Common myeloid progenitor, CD34-positive (primary cell): Measurements from ENCODE around the gene TXNL4A.

Source experiments
- CTCF ChIA-PET: fragments of 350-600 bp; sonication (Branson Sonifier 250); formaldehyde crosslinking; loops from one replicate; lab custom pipeline; 2021; ENCODE audit warnings: antibody characterized with exemption; lab: Charles Lee
- POLR2A ChIA-PET: fragments of 350-600 bp; sonication (Branson Sonifier 250); formaldehyde crosslinking; loops from one replicate; lab custom pipeline; 2021; ENCODE audit warnings: antibody characterized with exemption; lab: Charles Lee
- DNase-seq, 3 donors: peaks; one replicate each; pipeline versions ENCODE4 v3.0.0 to v3.0.0-alpha.2; 2013
- H3K27ac ChIP-seq, 2 experiments: 1 replicate in 1 of 2; 2 replicates in 1 of 2; pipeline ENCODE4 v1.7.0; 2013; ENCODE audit warnings: inconsistent platforms in 2 of 2, low read length in 2 of 2, mild to moderate bottlenecking in 2 of 2, low read depth in 1 of 2, moderate library complexity in 1 of 2; ENCODE audit not compliant: severe bottlenecking in 2 of 2, insufficient read depth in 1 of 2, poor library complexity in 1 of 2
- H3K27me3 ChIP-seq, 5 experiments: replicated peaks in 2 of 5; 1 replicate in 3 of 5; 2 replicates in 2 of 5; pipeline versions ENCODE4 v1.6.1 to v1.7.0; 2013; ENCODE audit warnings: low read length in 4 of 5, mild to moderate bottlenecking in 2 of 5, moderate library complexity in 2 of 5, inconsistent platforms in 1 of 5; ENCODE audit not compliant: insufficient read depth in 5 of 5, control insufficient read depth in 4 of 5
- H3K36me3 ChIP-seq, 4 experiments: 1 replicate in 2 of 4; 2 replicates in 2 of 4; pipeline versions ENCODE4 v1.6.1 to v1.7.0; 2013; ENCODE audit warnings: low read length in 3 of 4, control low read depth in 1 of 4, mild to moderate bottlenecking in 1 of 4; ENCODE audit not compliant: control insufficient read depth in 4 of 4, insufficient read depth in 4 of 4
- H3K4me1 ChIP-seq, 4 experiments: 1 replicate in 3 of 4; 2 replicates in 1 of 4; pipeline versions ENCODE4 v1.6.1 to v1.7.1; 2013; ENCODE audit warnings: low read length in 3 of 4, mild to moderate bottlenecking in 3 of 4, control low read depth in 1 of 4, inconsistent platforms in 1 of 4, moderate library complexity in 1 of 4; ENCODE audit not compliant: control insufficient read depth in 4 of 4, insufficient read depth in 4 of 4; ENCODE audit errors: control extremely low read depth in 1 of 4
- H3K4me3 ChIP-seq, 7 experiments: 1 replicate in 4 of 7; 2 replicates in 3 of 7; pipeline versions ENCODE4 v1.5.1 to v1.7.0; 2013; ENCODE audit warnings: mild to moderate bottlenecking in 7 of 7, low read length in 6 of 7, moderate library complexity in 6 of 7, inconsistent platforms in 2 of 7, low read depth in 2 of 7, control low read depth in 1 of 7; ENCODE audit not compliant: insufficient read depth in 4 of 7, control insufficient read depth in 1 of 7; ENCODE audit errors: extremely low read depth in 1 of 7
- H3K9me3 ChIP-seq, 5 experiments: 1 replicate in 4 of 5; 2 replicates in 1 of 5; pipeline versions ENCODE4 v1.6.1 to v1.7.1; 2013; ENCODE audit warnings: low read length in 4 of 5, mild to moderate bottlenecking in 2 of 5, inconsistent platforms in 1 of 5, low read depth in 1 of 5, moderate library complexity in 1 of 5; ENCODE audit not compliant: control insufficient read depth in 4 of 5, insufficient read depth in 2 of 5; ENCODE audit errors: control extremely low read depth in 1 of 5
- WGBS: methylation state at CpG from one replicate; pipeline ENCODE4 v1.1.5; 2013; ENCODE audit not compliant: insufficient coverage; 5-methylcytosine and 5-hydroxymethylcytosine counted together

TXNL4A gene

GRCh38 chr18:79927607-79928562, 60.5 kb downstream of the TXNL4A start:
- H3K4me1 ChIP-seq, result no peaks in the 10 kb centered on the region
- ChIA-PET CTCF (interaction anchor here (1.4 kb wide), 1 partner anchor 11 kb away, joined by 3 read pairs; no protein-coding TSS in a partner anchor), POLR2A (no interaction called here)
- H3K27ac ChIP-seq, result no peak overlapping the region
- peaks cover 3 to 58% (median 37%) of the 10 kb centered on the region in 5 experiments for H3K9me3 ChIP-seq
- WGBS, result 97% methylated on average over 20 of the region's 25 CpGs
- H3K4me3 ChIP-seq, result no peak overlapping the region
- no peaks in the 10 kb centered on the region for H3K27me3 ChIP-seq
- H3K36me3 ChIP-seq, result peaks cover 21 to 75% (median 58%) of the 10 kb centered on the region in 4 experiments
- no peak for DNase-seq

DNA sequence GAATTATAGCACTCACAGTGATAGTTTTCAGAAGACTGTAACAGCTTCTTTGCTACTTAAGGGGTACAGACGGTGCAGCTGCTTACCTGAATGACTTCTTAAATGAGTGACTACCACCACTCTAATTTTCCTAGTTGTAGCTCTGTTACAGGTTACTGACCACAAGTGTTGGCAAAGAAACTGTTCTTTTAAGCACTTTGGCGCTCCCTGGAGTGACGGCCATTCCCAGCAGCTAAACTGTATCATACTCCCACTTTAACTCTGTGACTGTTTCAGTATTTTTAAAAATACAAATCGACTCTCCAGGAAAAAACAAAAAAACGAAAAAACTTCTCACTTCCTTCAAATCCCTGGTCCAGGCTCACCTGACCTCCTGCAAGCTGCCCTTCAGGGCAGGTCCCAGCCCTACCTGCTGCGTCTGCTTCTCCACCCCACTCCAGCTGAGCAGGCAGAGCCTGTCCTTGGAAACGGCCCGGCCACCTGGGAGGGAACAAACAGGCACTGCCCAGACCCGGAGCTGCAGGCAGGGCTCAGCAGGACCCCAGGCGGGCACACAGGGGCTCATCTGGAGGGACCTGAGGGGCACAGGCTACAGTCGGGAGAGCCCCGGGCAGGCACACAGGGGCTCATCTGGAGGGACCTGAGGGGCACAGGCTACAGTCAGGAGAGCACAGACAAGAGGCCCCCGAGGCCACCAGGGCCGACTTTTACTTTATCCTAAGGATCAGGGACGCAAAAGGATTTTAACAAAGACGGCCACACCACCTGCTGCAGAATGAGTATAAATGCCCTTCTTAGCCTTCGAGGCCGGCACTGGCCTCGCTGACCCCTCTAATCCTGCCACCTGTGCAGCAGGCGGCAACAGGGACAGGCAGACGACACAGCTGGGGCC, 61.4 kb downstream of the TXNL4A start:
- WGBS, result 98% methylated on average over 19 of the region's 21 CpGs
- DNase-seq, result no peak
- Histone ChIP-seq H3K4me3 (no peak overlapping the region), H3K27ac (no peak overlapping the region), H3K4me1 (no peaks in the 10 kb centered on the region), H3K36me3 (peaks cover 18 to 79% (median 62%) of the 10 kb centered on the region in 4 experiments), H3K27me3 (no peaks in the 10 kb centered on the region), H3K9me3 (peaks cover 2 to 53% (median 37%) of the 10 kb centered on the region in 5 experiments)
- POLR2A ChIA-PET, result interaction anchor here (1.0 kb wide), 1 partner anchor 10 kb away, joined by 3 read pairs; no protein-coding TSS in a partner anchor
- CTCF ChIA-PET, result interaction anchor here (0.6 to 1.4 kb wide), 2 partner anchors 10 to 12 kb away, joined by 3 read pairs; no protein-coding TSS in a partner anchor

DNA sequence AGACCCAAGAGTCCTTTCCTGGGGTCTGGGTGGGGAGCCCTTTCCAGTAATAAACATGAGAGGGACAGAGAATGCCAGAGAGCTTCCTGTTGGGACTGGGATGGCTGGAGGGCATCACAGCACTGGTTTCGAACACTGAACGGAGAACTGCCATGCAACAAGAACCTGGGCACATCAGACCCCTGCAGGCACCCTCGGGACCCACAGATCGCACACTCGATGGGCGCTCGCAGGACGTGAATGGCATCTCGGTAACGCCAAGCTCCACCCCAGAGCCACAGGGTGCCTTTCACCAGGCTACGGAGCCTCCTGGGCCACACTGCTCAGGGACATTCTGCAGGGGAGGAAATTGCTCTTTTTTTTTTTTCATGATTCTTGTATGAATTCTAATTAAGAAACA, 62.1 kb downstream of the TXNL4A start:
- no peak overlapping the region for H3K4me3 ChIP-seq
- DNase-seq, result no peak
- H3K4me1 ChIP-seq, result no peaks in the 10 kb centered on the region
- over 99% methylated on average over 11 of the region's 11 CpGs for whole genome bisulfite sequencing
- ChIA-PET CTCF (interaction anchor here (0.6 to 1.4 kb wide), 2 partner anchors 9 to 13 kb away, joined by 3 read pairs; no protein-coding TSS in a partner anchor), POLR2A (interaction anchor here (1.0 kb wide), 1 partner anchor 10 kb away, joined by 3 read pairs; no protein-coding TSS in a partner anchor)
- H3K27me3 ChIP-seq, result no peaks in the 10 kb centered on the region
- H3K27ac ChIP-seq, result no peak overlapping the region
- H3K9me3 ChIP-seq, result peaks cover under 1 to 49% (median 32%) of the 10 kb centered on the region in 5 experiments
- H3K36me3 ChIP-seq, result peaks cover 18 to 78% (median 60%) of the 10 kb centered on the region in 4 experiments

- ChIA-PET CTCF (interaction anchor here (0.7 kb wide), 2 partner anchors 8 to 12 kb away, joined by 3 read pairs; no protein-coding TSS in a partner anchor), POLR2A (no interaction called here)
- H3K27ac ChIP-seq, result no peak overlapping the region
- peaks cover 18 to 70% (median 56%) of the 10 kb centered on the region in 4 experiments for H3K36me3 ChIP-seq
- no peak overlapping the region for H3K4me3 ChIP-seq
- no peaks in the 10 kb centered on the region for H3K4me1 ChIP-seq
- 98% methylated on average over 21 of the region's 25 CpGs for WGBS
- DNase-seq, result no peak
- peaks cover 0 to 46% (median 22%) of the 10 kb centered on the region in 5 experiments for H3K9me3 ChIP-seq
- no peaks in the 10 kb centered on the region for H3K27me3 ChIP-seq
Measured at GRCh38 chr18:79924814-79925731, 63.3 kb downstream of the TXNL4A start.

DNA sequence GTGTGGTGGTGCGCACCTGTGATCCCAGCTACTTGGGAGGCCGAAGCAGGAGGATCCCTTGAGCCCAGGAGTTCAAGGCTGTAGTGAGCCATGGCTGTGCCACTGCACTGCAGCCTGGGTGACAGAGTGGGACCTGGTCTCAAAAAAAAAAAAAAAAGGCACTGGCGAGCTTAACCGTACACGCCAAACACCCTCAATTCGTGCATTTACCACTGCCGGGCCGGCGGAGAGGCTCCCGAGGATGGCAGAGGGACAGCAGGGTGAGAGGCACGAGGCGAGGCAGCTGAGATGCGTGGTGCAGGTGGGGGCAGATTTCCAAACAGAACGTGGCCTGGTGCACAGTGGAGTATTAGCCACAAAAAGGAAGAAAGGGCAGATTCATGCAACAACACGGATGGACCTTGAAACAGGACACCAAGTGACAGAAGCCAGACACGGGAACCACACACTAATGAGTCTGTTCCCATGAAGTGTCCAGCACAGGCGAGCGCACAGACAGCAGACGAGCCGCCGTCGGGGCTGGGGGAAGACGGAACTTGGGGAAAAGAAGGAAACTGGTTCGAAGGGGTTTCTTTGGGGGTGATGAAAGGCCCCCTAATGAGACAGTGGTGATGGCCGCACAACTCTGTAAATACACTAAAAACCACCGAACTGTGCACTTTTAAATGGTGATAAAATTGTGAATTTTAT, 64.3 kb downstream of the TXNL4A start:
- peaks cover 0 to 40% (median 15%) of the 10 kb centered on the region in 5 experiments for H3K9me3 ChIP-seq
- H3K27ac ChIP-seq, result no peak overlapping the region
- H3K27me3 ChIP-seq, result no peaks in the 10 kb centered on the region
- H3K4me3 ChIP-seq, result no peak overlapping the region
- WGBS, result over 99% methylated on average over 18 of the region's 26 CpGs
- ChIA-PET CTCF (interaction anchor here (0.9 kb wide), 1 partner anchor 9 kb away, joined by 3 read pairs; no protein-coding TSS in a partner anchor), POLR2A (interaction anchor here (0.6 kb wide), 1 partner anchor 11 kb away, joined by 4 read pairs; no protein-coding TSS in a partner anchor)
- peaks cover 17 to 63% (median 52%) of the 10 kb centered on the region in 4 experiments for H3K36me3 ChIP-seq
- DNase-seq, result no peak
- H3K4me1 ChIP-seq, result no peaks in the 10 kb centered on the region
